AG04449 (cell line): ENCODE results near the gene PCBP3.
"Not testable (repeated sequence)": the region's sequence is repeated elsewhere in the genome, so short reads cannot be mapped to it uniquely, and the experiment has no call there.

Experiments
- CTCF ChIA-PET: fragments of 350-600 bp; formaldehyde crosslinking; extraction: SDS; loops from one replicate; lab custom pipeline; 2021; ENCODE audit warnings: antibody characterized with exemption; lab: Yijun Ruan, JAX
- POLR2A ChIA-PET: fragments of 400-600, 350-600 bp; formaldehyde crosslinking; extraction: SDS; loops from one replicate; lab custom pipeline; 2020; ENCODE audit warnings: antibody characterized with exemption, inconsistent platforms; lab: Yijun Ruan, JAX
- DNase-seq: peaks from one replicate; pipeline ENCODE4 v3.0.0-alpha.2; 2010; ENCODE audit warnings: low read depth, low spot score
- H3K4me3 ChIP-seq: 2 replicates; pipeline ENCODE4 v1.5.1; 2011; ENCODE audit warnings: low read depth, mild to moderate bottlenecking, control low read depth, low read length
- TF ChIP-seq, protein P1 (sequence below): IDR thresholded peaks from one replicate; pipeline ENCODE4 v1.5.1; 2011; ENCODE audit warnings: mild to moderate bottlenecking, moderate library complexity, low read length, control low read depth, inconsistent platforms; ENCODE audit not compliant: insufficient read depth; ENCODE audit errors: missing control alignments

Gene PCBP3

DNA sequence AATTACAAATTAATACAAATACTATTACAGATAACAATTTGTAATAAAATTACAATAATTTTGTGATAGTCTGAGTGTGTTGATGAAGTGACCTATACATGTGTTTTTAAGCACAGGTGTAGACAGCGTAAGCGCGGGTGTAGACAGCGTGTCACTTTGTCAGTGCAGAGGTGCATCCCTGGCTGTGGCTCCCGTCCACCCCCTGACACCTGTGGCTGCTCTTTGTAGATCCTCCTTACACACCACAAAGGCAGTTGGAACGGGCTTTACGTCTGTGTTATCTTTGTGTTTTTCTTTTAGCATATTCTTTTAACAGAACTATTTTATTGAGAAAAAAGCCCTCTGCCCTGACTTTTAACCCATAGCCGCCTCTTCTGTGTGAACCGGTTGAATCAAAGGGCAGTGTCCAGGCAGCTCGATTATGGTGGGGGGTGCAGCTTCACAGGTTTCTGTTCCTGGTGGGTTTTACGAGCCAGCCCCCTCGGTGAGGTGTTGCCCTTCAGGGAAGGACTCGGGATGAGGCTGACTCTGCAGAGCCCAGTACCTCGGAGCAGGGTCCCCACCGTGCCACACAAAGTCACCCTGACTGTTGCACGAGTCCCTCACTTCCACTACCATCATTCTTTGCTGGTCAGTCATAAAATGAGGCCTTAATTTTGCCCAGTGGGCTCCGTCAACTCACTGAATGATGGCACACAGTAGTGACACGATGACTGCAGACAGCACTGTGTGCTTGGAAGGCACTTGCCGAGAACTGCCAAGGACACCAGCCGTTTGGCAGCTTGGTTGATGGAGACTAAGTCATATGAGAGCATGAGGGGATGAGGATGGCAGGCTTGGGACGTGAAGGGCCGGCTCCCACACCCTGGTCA, 251.6 kb downstream of the PCBP3 start:
- no peak overlapping the region for H3K4me3 ChIP-seq
- ChIA-PET POLR2A (no interaction called here), CTCF (interaction anchor here (0.8 to 0.9 kb wide), 3 partner anchors 15 to 341 kb away, joined by 3 to 4 read pairs (median 3); no protein-coding TSS in a partner anchor)
- DNase-seq = no peak
- TF ChIP-seq, protein P1, sequence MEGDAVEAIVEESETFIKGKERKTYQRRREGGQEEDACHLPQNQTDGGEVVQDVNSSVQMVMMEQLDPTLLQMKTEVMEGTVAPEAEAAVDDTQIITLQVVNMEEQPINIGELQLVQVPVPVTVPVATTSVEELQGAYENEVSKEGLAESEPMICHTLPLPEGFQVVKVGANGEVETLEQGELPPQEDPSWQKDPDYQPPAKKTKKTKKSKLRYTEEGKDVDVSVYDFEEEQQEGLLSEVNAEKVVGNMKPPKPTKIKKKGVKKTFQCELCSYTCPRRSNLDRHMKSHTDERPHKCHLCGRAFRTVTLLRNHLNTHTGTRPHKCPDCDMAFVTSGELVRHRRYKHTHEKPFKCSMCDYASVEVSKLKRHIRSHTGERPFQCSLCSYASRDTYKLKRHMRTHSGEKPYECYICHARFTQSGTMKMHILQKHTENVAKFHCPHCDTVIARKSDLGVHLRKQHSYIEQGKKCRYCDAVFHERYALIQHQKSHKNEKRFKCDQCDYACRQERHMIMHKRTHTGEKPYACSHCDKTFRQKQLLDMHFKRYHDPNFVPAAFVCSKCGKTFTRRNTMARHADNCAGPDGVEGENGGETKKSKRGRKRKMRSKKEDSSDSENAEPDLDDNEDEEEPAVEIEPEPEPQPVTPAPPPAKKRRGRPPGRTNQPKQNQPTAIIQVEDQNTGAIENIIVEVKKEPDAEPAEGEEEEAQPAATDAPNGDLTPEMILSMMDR = no peak

DNA sequence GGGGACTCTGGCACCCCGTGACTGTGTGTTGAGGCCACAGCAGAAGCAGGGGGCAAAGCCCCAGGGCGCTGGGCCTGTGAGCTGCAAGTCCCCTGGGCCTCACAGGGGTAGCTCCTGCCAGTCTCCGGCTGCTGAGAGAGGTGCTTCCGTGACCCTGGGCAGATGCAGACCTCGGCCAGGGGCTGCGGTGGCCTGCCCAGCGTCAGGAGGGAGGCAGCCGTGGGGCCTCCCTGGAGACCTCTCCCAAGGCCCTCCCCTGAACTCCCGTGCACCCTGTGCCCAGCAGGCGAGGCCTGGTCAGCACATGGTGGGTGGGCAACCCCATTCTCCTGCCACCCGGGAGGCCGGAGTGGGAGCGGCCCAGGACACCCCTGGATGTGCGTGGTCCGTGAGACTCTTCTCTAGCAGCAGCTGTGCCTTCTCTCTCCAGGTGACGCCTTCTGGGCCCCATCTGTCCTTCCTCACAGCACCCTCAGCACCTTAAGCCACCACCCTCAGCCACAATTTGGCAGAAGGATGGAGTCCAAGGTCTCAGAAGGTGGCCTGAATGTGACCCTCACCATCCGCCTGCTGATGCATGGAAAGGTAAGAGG, 252.3 kb downstream of the PCBP3 start:
- no peak for DNase-seq
- POLR2A ChIA-PET = no interaction called here
- CTCF ChIA-PET = interaction anchor here (0.8 to 0.9 kb wide), 2 partner anchors 16 to 341 kb away, joined by 3 to 4 read pairs; no protein-coding TSS in a partner anchor
- no peak overlapping the region for H3K4me3 ChIP-seq
- TF ChIP-seq, protein P1 = no peak

DNA sequence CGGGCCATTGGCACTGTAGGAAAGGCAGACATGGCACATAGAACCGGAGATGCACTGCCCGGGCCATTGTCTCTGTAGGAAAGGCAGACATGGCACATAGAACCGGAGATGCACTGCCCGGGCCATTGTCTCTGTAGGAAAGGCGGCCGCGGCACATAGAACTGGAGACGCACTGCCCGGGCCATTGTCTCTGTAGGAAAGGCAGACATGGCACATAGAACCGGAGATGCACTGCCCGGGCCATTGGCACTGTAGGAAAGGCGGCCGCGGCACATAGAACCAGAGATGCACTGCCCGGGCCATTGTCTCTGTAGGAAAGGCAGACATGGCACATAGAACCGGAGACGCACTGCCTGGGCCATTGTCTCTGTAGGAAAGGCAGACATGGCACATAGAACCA, 252.9 kb downstream of the PCBP3 start:
- CTCF ChIA-PET, DNase-seq, H3K4me3 ChIP-seq, POLR2A ChIA-PET: not testable (repeated sequence)

DNA sequence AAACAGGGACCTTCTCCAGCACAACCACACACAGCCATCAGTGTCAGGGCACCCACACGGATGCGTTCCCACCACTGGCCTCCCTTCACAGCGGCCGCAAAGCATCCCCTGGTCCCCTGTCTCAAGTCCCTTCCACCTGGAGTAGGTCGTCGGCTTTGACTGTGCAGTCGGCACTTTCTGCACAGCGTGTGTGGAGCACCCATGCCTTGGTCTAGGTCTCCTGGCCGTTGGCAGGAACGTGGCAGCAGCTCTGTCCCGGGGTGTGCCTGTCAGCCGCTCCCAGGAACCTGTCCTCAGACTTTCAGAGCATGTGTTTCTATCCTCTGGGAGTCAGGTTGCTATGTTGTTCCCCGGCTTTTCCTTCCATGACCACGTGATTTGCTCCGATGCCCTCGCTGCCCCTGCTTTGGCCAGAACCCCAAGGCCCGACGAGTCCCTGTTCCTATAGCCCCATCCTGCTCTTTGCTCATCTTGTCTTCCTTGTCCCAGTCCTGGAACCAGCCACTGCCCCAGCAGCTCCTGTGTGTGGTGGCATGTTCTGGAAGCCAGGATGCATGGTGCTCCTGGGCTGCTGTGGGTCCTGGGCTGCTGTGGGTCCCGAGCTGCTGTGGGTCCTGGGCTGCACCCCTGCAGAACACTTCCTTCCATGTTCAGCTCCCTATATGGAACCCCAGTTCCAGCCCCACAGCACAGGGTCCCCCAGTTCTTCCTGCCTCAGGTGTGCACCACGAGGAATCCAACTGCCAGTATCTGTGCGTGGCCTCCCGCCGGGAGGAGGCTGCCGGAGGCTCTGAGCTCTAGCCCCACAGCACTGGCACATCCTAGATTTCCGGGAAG, 253.9 kb downstream of the PCBP3 start:
- POLR2A ChIA-PET = no interaction called here
- CTCF ChIA-PET = interaction anchor here (1.0 kb wide), 1 partner anchor 24 kb away, joined by 3 read pairs; no protein-coding TSS in a partner anchor
- DNase-seq = no peak
- no peak overlapping the region for H3K4me3 ChIP-seq
- TF ChIP-seq, protein P1 = no peak

DNA sequence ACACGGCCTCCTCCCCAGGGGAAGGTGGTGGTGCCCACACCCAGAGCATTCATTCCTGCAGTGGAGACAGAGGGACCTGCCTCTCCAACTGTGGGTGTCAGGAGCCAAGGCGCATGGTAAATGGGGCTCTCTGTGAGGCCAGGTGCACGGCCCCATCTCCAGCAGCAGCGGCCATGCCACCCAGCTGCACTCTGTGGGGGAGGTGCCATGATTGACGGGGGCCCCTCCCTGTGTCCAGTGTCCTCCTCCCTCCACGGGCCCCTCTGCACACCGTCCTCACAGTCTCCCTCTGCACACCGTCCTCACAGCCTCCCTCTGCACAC, 254.5 kb downstream of the PCBP3 start:
- TF ChIP-seq, protein P1 = no peak
- ChIA-PET POLR2A (no interaction called here), CTCF (interaction anchor here (1.0 kb wide), 1 partner anchor 23 kb away, joined by 3 read pairs; no protein-coding TSS in a partner anchor)
- H3K4me3 ChIP-seq = no peak overlapping the region
- DNase-seq = no peak

DNA sequence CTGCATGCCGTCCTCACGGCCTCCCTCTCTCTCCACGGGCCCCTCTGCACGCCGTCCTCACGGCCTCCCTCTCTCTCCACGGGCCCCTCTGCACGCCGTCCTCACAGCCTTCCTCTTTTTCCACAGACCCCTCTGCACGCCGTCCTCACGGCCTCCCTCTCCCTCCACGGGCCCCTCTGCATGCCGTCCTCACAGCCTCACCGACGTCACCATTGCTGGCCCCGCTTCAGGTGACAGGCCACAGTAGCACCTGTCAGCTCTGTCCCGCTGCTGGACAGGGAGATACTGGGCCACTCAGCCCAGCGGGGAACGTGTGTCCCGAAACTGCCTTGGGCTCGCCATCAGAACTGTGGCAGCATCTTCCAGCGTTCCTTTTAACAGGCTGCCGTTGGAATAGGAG, 255.3 kb downstream of the PCBP3 start:
- ChIA-PET POLR2A (no interaction called here), CTCF (no interaction called here)
- DNase-seq = no peak
- TF ChIP-seq, protein P1 = no peak
- H3K4me3 ChIP-seq = no peak overlapping the region
